ENCODE results near the gene IFT88.

The IFT88 gene, protein sequence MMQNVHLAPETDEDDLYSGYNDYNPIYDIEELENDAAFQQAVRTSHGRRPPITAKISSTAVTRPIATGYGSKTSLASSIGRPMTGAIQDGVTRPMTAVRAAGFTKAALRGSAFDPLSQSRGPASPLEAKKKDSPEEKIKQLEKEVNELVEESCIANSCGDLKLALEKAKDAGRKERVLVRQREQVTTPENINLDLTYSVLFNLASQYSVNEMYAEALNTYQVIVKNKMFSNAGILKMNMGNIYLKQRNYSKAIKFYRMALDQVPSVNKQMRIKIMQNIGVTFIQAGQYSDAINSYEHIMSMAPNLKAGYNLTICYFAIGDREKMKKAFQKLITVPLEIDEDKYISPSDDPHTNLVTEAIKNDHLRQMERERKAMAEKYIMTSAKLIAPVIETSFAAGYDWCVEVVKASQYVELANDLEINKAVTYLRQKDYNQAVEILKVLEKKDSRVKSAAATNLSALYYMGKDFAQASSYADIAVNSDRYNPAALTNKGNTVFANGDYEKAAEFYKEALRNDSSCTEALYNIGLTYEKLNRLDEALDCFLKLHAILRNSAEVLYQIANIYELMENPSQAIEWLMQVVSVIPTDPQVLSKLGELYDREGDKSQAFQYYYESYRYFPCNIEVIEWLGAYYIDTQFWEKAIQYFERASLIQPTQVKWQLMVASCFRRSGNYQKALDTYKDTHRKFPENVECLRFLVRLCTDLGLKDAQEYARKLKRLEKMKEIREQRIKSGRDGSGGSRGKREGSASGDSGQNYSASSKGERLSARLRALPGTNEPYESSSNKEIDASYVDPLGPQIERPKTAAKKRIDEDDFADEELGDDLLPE

DNA sequence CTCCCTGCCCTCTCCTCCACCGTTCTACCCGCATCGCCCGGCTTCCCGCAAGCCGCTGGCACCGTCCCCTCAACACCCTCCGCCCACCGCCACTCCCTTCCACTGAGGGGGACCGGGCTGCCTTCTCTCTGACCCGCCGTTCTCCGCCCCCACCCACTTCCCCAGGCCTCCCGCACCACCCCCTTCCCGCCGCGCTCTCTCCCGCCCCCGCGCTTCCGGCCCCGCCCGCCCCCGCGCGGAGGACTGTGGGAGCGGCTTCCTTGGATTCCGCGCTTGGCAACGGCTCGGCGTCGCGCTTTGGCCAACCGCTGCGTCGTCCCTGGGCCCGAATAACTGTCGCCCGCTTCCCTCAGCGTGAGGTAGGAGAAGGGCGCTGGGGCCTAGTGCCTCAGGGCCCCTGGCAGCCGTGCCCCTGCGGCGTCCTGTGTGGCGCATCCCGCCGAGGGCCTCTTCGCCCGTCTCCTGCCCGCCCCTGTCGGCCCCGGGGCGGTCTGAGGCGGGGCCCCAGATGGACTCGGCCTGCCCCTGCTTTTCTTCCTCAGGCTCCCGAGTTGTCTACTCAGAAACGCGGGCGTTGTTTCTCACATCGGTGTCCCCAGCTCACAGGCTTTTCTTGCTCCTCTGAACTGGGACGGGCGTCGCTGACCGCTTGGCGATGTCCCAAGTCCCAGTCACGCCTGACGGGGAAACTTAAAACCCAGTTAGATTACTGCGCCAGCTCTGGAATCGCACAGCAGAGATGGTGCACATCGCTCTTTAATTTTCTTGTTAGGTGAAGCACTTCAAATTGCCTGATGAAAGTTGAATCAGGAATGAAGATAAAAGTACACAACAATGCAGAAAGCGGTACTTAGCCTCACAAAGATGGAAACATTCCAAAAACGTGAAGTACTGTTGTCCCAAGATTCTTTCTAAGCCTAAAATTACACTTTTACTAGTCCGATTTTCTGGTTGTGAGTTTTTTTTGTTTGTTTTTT, at the start of gene IFT88:
IFT88 (plus strand) TSS at position 260 of the 977 bp plus-strand sequence. CDS start 7,229 bp downstream, outside the sequence.
- DNase-seq: peak; percentile 91

DNA sequence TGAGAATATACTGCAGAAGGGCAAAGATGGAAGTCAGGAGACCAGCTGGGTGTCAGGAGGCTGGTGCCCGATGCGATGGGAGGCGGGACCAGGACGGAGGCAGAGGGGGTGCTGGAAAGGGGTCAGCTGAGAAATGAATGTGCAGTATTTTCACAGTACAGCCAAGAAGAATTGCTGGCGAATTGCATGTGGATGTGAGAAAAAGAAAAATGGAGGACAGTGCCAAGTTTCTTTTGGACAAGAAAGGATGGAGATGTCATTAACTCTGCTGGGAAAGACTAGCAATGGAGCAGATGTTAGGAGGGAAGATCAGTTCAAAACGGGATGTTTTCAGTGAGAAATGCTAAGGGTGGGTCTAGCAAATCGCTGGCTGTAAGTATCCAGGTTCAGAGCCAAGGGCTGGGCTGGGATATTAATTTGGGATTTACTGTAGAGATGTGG, 48.3 kb upstream of the IFT88 start:
- DNase-seq: no peak

DNA sequence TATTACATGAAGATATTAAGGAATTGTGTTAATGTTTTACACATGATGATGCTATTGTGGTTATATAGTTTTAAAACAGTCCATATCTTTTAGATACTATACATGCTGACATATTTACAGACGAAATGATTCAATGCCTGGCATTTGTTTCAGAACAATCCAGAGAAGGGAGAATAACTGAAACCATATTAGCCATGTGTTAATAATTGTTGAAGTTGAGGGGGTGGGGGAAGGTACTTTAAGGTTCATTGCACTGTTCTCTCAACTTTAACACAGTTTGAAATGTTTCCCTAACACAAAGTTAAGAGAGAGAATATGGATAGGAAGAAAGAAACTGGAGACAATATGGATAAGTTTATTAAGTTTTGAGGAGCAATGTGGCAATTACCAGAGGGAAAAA, 47.1 kb upstream of the IFT88 start:
- DNase-seq: no peak

DNA sequence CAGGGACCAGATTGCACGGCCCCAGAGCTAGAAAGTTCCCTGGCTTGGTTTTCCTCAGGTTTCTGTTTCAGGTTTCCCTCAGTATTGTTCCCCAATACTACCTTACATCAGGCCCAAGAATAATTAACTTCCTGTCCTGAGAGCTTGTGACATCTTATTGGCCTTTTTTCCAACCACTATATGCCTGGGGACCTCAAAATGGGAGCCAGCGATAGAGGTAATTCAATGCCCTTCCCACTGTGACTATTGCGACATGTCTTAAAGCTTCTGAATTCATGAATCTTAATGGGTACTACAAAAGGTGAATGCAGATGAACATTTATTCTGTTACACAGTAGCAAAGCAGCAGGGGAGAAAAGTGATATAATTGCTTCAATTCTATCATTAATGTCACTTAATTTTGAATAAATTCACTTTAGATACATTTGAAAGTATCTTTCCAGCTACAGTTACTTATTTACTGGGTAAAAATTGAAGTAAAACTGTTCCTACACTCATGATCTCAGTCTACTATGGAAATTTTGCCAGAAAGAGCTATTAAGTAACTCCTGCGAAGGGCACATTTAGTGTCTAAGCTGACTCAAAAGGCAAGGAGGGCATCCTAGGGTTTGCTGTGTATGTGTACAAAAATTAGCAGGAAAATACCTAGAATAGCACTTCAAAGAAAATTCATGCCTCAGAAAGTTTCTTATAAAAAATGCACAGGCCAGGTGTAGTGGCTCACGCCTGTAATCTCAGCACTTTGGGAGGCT, 45.4 kb upstream of the IFT88 start:
- no peak for DNase-seq

DNA sequence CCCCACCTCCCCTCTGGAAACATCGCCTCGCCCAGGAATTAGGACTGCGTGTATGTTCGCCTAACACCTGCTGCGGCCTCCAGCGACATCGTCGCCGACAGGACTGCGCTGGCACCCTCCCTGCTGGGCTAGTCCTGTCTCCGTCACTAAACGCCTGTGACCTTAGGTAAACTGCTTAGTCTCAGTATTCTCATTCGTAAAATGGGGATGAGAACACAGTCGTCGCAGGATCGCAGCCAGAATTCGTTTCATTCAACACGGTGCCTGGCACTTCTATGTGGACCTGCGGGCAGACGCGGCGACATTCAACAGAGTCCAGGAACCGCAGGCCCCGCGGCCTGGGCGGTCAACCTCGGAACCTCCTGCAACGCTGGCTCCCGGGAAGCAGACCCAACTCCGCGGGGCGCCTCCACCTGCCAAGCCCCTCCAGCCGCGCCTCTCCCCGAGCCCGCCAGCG, 41.8 kb upstream of the IFT88 start:
- DNase-seq: peak; percentile 42

DNA sequence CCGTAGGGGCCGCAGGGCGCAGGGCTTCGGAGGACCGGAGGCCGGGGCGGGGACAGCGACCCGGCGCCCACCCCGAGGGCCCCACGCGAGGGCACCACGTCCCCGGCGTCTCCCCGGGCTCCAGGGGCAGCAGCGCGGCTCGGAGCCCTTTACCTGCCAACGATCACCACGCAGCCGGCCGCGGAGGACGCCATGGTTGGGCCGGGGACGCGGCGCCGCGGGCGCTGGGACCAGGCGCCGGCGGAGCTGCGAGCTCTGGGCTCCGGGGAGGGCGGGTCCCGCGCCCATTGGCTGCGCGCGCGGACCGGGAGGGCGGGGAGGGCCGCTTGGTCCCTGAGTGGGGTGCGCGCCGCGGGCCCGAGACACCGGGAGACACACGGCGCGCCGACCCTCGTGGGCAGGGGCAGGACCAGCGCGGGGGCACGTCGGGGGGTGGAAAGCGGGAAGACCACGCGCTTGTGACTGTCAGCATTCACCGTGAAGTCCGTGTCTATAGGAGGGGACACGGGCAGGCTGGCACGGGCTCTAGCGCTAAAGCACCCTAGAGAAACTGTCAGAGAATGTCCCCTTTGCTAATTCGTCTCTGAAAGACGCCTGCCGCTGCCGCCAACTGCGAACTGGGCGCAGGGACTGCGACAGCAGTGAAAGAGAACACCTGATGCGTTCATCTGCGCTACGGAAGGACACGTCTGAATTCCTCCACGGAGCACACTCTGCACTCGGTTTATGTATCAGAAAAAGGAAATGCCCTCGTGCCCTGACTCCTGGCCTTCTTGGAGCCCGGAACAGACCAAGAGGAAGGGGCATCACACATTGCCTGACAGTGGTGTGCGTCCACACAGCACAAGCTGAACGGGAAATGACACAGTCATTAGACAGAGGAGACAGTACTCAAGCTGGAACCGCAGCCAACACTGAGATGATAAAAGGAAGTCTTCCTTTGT, 41.1 kb upstream of the IFT88 start, which contains the start of gene CRYL1:
CRYL1 (minus strand) TSS at position 257 of the 944 bp plus-strand sequence; CDS start at position 194, 63 bp downstream.
- DNase-seq: peak; percentile 62

DNA sequence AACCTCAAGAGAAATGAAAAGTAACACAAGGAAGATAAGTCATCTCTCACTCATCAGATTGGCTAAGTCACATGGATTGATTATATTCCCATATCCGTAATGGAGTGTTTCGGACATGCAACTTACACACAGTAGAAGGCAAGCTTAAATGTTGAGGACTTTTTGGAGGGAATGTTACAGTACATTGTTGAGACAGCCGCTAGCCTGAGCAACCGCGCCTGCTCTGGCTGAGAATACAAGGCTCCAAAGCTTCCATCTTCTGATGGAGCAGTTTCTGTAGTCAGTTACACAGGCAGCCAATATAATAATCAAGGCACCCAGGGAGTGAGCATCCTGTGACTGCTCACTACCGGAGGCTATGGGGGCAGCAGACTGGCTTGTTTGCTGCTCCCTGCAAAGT, 40.3 kb upstream of the IFT88 start:
- DNase-seq: no peak

DNA sequence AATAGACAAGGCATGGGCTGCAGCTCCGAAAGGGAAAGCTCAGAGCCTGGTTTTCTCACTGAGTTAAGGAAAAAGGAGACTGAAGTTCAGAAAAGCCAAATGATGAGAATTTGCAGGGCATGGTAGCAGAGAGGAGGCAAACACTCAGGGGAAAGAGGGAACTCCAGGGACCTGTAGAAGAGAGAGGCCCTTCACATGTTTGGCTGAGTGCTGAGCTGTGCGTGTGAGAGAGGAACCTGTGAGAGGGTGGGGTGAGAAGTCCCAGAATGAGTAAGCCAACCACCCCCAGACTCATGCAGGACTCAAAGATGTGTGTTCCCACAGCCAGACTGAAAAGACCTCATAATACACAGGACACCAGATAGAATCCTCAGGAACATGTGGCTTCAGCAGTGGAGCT, 38.5 kb upstream of the IFT88 start:
- no peak for DNase-seq

DNA sequence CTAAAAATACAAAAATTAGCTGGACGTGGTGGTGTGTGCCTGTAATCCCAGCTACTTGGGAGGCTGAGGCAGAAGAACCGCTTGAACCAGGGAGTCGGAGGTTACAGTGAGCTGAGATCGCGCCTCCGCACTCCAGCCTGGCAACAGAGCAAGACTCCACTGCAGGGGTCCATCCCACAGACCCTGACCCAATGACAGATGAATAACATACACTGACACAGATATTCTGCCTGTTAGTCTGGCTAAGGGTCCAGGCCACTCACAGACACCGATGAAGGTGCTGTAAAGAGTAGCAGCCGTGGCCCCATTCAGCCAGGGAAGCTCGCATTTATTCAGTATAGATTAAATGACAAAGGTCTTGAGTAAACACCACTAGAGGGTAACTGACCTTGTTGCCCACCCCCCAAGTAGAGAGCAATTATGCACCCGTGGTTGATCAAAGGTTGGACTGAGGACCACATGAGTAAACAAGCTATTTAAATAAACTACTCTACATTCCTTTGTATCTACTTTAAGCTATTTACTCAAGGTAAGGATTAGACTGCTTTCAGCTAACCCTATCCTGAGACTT, 32.8 kb upstream of the IFT88 start:
- DNase-seq: no peak

DNA sequence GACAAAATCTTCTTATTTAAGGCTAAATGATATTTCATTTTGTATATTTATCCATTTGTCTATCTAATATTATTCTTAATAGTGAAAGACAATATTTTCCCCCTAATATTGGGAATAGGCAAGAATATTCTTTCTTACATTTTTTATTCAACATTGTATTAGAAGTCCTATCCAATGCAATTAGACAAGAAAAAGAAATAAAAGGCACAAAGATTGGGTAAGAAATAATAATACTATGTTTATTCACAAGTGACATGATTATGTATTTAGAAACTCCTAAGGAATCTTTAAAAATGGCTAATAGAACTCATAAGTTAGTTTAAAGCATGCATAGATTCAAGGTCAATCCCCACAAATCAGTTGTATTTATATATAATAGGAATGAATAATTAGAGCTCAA, 30.0 kb upstream of the IFT88 start:
- DNase-seq: no peak

DNA sequence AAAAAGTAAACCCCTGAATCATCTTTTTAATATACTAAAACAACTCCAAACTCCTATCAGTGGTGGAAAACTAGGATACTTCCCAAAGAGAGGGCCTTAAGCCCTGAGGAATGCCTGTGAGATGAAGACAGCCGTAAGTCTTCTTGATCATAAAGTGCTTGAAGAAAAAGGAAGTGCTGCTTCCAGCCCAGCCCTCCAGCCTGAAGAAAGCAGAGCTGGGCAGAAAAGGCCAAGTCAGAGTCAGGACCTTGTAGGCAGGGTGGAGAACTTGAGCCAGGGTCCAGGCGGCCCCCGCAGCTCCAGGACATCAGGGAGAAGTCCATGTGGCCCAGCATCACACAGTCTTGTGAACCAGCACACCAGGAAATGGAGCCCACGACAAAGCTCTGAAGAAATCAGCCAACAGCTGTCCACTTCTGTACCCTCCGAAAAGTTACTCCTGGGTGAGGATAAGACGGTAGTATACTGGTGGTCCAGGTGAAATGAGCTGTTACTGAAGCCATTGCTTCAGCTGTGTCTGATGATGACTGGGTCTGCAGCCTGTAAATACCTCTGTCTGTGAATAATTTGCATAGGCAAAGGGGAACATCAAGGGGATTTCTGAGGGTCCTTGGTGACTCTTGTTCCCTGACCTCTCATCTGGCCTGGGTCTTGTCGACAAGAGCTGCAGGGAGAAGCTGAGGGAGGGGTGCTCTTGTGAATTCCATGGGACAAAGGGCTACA, 22.6 kb upstream of the IFT88 start:
- no peak for DNase-seq

DNA sequence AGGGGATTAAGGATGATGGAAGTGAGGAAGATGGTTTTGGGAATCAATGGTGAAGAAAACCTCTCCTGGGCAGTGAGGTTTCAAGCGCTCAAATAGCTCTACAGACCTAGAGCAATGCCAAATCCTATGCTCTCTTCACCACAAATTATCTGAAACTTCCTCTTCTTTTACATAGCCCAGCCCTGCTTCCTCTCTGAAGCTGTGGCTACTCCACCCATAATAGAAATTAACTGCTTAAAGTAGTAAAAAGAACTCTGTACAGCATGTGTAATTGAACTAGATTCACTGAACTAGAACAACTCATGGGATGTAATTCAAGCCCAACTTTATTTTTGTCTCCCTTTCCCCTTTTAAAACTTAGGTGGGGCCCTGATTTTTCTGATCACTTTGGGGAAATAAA, 20.4 kb upstream of the IFT88 start:
- peak; percentile 24 for DNase-seq

DNA sequence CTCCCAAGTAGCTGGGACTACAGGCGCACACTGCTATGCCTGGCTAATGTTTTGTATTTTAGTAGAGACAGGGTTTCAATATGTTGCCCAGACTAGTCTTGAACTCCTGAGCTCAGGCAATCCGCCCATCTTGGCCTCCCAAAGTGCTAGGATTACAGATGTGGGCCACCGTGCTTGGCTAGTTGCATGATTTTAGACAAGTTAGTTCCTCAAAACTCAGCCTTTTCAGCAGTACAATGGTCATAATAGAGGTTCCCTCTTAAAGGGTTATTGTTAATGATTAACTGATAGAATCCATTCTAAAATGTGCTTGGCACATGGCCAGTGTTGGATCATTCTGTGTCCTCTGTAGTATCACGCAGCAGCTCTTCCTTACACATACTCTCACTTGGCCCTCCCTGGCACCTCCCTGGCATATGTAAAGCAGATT, 19.5 kb upstream of the IFT88 start:
- no peak for DNase-seq

DNA sequence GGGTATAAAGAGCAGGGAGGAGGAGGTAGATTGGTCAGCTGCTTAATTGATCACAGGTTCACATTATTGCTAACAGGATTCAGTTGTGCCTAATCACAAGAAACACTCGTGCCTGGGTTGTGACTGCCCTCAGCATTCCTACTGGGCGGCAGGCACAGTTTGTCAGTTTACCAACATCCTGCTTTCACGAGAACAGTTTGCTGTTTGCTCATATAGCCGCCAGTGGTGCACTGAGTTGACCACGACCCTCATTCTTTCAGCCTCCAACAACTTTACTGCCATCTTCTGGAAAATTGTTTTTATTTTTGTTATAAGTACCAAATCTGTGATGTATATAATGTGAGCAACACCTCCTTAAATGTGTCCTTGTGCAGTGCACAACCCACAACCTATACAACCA, 16.2 kb upstream of the IFT88 start:
- no peak for DNase-seq

DNA sequence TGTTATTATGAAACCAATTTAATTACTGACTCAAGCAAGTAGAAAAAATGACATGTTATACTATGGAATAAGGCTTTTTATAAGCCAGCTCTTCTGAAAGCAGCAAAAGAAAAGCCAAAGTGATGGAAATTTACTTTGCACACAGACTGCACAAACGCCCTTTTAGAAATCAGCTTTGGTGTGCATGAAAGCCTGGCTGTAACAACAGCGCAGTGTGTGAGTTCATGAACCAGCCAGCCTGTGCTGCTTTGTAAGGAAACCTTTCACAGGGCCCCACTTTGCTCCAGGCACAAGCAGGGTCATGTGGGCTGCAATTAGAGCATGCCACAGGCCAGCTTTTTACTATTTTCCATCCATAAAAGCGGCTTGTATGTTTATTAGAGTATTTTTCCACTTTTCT, 13.6 kb upstream of the IFT88 start:
- DNase-seq: no peak

DNA sequence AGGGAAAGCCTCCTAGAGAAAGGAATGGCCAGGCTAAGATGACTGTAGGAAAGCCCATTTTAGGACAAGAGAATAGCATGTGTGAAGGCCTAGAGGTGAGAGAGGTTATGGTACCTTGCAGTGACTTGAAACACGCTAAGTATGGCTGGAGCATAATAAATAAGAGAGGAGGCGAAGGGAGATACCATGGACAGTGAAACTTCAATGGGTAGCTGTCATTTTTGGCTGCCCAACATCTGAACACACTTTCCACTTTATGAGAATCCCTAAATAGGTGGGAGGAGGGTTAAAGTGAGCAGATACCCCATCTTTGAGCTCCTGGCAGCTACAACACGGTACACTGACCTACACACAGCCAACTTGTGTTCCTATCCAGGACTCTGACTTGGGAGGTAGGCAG, 8.0 kb upstream of the IFT88 start:
- DNase-seq: no peak

DNA sequence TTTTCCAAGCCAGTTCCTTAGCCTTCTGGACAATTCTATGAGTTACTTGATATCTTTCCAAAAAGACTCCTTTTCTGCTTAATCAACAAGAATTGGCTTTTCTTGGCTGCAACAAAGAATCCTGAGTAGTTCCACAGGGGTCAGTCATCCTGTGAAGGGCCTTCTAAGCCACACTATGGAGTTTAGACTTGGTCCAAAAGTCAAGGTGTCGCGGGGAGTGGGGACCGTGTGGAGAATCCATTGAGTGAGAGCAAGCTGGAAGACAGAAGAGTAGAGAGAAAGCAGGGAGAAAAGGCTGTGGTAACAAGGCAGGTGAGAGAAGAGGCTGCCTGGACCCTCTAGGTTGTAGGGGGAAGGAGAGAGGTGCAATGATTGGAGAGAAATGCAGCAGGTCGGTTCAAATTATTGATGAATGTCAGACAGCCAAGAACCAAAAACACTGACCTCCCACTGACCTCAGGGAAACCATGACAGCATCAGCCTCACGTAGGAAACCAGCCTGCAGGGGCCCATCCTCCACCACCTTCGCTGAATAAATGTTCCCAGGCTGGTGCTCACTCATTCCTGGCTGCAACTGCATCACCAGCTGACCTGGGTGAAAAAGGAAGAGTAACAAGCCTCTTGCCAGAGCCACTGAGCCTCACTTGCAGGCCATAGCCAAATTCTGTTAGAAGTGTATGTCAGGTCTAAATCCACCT, 7.1 kb upstream of the IFT88 start:
- DNase-seq: no peak

DNA sequence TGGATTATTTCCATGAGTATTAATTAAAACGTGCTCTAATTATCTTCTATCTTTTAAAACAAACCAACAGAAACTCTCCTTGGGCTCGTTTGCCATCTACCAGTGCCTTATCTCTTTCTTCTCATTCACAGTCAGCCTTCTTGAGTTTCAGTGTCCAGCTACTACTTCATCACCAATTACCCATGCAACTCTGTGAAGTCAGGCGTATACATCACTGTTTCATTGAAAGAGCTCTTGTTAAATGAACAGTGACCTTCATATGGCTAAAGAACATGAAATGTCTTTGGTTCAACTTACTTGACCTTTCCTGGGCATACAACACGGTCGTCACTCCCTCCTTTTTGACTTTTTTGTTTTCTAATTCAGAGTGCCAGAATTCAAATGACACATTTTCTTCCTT, 5.2 kb upstream of the IFT88 start:
- no peak for DNase-seq
